NCI-H82 (cell line): ENCODE results near the gene NAT10.
A peak's percentile ranks its signal among the peaks of the same experiment; 100 is the strongest.

ENCODE experiments used
- DNase-seq: peaks from one replicate; lab custom pipeline; 2025; lab: John Stamatoyannopoulos, UW

The NAT10 gene

DNA sequence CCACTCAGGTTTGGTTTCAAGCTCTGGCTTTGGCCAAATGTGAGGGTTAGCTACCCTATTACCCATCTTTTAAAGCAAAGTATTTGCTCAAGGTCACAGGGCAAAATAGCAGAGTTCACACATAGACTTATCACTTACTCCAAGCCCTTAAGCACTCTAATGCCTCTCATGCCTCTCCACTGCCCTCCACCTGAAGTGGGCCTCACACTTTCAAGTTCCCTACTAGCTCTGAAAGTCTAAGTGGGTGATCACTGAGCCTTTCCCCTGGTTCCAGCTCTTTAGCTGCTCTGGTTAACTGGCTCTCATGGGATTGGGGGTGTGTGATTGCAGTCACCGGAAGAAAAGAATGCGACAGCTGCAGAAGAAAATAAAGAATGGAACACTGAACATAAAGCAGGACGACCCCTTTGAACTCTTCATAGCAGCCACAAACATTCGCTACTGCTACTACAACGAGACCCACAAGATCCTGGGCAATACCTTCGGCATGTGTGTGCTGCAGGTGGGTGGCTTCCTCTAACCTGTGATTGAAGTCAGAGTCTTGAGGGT, 6.4 kb downstream of the NAT10 start:
- no peak for DNase-seq

DNA sequence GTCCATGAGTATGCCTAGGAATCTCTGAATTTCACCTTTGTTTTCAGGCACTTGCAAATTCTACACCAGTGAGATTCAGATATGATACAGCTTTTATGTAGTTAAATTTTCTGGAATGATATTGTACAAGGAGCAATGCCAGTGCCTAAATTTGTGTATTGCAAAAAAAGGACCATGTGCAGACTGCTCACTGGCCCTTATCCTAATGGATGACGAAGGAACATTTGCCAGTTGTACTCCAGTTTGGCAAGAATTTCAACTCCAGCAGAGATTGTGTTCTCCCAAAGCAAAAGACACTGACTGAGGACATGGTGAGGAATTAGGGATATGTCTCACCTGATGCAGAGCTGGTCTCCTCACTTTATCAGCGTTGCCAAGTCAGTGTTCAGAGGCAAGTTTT, 8.6 kb downstream of the NAT10 start:
- DNase-seq, result no peak

DNA sequence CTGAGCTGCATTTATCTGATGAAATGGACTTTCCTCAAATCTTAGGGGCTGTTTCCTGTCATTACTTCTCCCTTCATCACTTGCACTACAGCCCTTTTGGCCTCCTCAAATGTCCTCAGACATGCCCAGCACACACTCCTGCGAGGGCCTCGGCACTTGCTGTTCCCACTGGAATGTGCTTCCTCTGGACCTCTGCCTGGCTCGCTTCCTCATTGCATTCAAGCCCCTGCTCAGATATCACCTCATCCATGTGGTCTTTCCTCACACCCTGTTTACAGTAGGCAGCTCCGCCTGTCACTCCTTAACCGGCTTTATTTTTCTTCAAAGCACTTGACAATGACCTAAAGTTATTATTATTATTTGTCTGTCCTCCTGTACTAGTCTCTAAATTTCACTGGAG, 9.0 kb downstream of the NAT10 start:
- DNase-seq, result no peak

DNA sequence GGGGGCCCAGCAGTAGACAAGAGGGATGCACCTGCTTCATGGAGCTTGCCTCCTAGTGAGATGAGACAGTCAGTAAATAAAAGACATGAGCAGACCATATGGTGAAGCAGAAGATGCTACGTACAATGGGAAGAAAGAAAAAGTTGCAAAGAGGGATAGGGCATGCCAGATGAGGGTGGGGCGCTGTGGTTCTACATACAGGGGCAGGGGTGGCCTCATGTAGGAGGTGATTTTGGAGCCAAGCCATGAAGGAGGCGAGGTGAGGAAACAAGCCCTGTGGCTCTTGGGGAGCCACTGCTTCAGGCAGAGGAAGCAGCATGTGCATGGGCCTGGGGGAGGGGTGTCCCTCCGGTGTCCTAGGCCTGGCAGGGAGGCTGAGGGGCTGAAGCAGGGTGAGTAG, 15.2 kb downstream of the NAT10 start:
- DNase-seq, result no peak

DNA sequence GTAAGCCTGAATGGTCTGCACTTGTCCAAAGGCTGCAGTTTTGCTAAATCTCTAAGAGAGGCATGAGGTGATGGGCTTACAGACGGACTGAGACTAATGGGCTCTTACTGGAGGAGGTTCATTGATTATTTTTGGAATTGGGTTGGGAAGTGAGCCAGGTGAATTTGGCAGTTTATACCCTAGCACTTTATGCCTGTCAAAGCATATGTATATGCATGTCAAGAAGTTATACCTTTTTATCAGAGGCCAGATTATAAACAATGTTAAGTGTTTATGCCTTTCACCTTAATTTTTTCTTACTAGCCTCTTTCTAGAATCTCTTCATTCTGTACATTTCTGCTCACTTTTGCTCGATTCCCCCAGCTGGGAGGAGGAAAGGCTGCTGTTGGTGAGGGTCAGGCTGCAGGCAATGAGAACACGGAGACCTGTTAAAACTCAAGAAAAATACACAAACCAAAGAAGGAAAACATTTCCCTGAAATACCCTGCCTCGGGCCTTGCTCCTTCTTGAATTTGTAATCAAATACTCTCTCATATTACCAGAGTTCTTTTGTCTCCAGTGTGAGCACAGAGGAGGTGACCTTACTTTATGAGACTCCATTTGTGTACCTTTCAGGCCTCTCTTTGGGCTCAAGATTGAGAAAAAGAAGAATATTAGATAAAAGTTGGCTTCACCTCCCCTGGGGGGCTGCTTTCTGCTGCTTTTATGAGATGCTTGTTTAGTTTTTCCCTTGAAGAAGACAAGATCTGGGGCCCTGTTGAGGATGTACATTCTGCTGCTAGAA, 19.6 kb downstream of the NAT10 start:
- DNase-seq, result no peak

DNA sequence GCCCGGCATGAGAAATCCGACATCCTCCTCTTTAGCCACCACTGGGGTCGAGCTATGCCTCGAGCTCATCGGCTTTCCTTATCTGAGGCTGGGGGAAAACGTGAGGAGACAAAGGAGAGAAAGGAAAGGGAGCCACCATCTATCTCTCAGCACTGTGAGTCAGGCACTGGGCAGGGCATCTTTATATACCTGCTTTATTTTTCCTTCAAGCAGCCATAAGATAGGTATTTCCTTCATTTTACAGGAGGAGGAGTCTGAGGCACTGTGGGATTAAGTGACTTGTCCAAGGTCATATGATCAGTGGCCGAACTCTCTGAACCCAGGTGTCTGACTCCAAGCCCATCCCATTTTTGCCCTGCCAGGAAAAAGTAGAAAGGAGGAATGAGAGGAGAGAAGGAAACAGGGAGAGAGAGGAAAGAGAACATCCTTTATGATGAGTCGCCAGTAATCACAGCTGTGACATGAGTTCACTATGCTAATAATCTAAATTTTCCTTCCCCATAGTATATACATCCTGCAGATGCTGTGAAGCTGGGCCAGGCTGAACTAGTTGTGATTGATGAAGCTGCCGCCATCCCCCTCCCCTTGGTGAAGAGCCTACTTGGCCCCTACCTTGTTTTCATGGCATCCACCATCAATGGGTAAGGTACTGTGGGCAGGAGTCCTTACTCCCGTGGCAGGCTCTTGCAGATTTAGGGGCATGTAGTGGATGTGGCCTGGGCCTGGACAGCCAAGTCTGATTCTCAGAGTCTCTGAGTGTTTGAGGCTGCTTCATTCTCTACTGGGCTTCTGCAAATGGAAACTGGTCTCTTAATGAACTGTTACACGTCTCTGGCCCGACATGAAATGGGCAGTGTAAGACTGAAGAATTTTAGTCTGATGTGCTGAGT, 21.8 kb downstream of the NAT10 start:
- DNase-seq, result no peak

DNA sequence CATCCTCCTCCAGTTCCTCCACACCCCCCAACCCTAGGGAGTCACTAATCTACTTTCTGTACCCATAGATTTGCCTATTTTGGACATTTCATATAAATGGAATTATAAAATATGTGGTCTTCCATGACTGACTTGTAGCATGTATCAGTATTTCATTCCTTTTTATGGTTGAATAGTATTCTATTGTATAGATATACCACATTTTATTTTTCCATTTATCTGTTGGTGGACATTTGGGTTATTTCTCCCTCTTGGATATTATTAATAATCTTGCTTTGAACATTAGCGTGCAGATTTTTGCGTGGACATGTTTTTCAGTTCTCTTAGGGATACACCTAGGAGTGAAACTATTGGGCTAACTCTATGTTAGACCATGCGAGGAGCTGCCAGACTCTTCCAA, 23.4 kb downstream of the NAT10 start:
- no peak for DNase-seq

DNA sequence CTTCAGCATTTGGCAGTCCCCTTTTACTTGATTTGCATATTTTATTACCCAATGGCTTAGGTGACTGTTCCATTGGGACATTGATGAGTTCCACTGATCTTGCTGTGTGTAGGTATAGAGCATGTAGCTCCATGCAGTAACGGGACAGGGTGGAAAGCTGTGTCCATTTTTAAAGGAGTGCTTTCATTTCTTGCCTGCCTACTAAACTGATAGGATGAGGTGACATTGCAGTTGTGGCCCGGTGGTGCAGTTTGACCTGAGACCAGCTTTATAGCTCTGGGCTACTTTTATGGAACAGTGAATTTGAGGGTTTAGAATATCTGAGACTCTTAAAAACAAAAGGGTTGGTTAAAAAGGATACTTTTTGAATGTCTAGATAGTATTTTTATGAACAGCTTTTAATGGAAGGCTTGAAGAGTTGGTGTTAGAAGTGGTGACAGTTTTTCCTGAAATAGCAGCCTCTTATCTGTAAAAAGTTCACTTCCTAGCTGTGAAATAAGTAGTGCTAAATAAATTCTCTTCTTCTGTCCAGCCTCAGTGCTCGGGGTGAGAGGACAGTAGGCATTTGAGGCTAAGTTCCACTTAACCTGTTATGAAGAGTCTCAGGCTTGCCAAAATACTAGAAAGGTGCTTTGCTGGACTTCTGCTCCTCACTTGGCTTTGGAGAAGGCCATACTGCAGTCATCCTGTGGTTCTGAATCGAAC, 27.0 kb downstream of the NAT10 start:
- no peak for DNase-seq

DNA sequence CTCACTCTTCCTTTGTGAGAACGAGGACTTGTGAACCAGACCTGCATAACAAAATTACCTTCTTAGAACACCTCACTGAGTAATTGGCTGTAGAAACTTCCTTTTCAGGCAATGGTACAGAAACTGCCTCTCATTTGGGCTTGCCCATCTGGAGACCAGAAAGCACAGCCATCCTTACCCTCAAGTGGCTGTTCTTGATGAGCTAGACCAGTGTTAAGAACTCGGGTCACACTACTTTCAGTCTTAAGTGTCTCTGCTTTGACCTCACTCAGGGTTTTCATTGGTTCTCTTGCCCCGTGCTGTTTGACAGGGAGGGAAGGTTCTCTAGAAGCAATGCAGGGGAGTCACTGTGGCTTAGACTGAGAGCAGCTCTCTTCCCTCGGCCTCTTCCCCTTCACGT, 29.3 kb downstream of the NAT10 start:
- DNase-seq, result no peak

DNA sequence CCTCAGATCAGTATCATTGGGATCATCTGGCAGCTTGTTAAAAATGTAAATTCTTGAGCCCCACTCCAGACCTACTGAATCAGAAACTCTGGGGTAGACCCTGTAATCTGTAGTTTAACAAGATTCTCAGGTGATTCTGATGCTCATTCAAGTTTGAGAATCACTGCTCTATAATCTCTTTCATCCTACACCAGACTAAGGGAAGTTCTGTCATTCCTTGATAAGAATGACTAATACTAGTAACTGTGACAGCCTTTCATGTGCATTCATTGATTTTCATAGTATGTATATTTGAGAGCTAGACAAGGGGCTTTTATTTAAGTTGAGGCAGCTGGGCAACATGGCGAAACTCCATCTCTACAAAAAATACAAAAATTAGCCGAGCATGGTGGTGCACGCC, 30.0 kb downstream of the NAT10 start:
- DNase-seq, result no peak

DNA sequence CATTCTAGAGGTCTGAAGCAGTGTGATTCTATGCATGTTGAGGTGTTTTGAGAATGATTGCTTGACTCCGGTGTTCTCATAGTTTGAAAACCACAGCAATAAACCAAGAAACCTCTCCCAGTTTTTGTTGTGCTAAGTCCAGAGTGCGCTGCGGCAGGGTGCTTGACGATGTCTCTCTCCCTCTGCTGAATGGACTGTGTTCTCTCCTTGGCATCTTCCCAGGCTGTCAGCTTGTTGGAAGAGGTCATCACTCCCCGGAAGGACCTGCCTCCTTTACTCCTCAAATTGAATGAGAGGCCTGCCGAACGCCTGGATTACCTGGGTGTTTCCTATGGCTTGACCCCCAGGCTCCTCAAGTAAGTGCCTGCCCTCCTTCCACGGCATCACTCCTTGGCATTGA, 31.0 kb downstream of the NAT10 start:
- DNase-seq, result no peak

DNA sequence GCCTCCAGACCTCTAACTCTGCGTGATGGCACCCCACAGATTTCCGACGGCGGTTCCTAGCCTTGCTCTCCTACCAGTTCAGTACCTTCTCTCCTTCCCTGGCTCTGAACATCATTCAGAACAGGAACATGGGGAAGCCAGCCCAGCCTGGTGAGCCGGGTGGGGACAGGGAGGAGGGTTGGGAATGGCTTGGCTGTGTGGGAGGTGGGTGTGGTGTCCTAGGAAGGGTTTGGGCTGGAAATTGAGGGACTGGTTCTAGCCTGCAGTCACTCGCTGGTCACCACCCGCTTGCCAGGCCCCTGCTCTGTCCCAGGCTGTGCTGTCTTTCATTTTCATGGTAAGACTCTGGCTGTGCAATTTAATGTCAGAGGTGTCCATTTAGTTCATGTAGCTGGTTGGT, 33.9 kb downstream of the NAT10 start:
- no peak for DNase-seq

DNA sequence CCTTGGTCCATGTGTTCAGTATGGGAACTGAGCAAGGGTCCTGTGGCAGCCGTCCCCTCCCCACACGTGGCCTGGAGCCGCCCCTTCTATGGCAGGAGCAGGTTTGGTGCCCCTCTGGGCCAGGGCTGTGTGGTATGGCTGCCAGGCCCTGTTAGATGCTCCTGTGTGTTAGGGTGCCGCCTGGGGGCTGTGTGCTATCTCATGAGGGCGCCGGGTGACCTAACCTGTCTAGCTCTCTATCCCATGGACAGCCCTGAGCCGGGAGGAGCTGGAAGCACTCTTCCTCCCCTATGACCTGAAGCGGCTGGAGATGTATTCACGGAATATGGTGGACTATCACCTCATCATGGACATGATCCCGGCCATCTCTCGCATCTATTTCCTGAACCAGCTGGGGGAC, 34.7 kb downstream of the NAT10 start:
- DNase-seq, result no peak

DNA sequence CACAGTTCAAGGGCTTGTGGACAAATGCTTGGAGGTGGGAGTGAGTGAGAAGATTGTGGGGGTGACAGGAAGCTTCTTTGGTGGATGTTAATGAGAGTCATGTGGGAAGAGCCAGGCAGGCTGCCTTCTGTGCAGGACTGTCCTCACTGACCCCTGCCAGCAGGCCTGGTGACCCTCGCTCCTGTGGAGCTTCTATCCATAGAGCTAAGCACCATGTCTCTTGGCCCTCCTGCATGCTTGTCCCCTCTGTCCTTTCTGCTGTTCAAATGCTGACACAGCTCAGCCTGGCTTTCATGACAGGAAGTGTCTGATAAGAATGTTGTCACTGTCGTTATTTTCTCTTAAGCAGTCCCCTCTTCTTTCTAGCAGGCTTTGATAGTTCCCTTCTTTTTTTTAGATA, 37.6 kb downstream of the NAT10 start:
- DNase-seq, result no peak

DNA sequence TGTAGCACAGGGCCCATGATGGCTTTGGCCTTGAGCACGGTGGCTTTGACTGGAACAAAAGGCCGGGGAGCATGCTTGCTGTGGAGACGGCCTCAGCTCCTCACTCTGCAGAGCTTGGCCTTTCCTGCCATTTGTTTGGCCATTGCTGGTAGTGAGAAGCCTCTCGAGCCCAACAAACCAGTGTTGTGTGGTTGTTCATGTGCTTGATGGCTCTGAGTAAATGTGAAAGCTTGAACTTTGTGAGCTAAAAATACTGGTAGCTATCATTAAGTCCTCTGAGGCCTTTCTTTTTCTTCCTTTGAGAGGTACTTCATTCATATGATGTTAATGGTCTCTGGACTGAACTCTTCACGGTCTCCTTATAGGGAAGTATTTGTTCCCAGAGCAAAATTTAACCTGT, 39.6 kb downstream of the NAT10 start:
- no peak for DNase-seq

DNA sequence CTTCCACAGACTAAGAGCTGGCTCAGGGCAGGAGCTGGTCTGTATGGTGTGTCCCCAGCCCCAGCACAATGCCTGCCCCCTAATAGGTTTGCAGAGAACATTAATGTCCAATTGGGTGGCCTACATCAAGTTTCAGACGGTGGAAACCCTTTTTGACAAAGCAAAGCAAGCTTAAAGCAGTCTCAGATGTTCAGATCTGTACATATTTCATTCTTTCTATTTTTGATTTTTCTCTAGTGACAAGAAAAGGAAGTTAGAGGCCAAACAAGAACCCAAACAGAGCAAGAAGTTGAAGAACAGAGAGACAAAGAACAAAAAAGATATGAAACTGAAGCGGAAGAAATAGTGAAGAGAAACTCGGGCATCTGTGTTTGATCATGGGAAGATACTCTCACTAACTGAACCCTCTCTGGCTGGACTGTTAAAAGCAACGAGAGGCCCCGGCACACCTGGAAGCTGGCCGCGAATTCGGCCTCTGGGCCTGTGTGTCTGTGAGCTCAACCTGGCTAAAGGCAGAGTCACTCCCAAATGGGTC, 40.5 kb downstream of the NAT10 start:
- no peak for DNase-seq

DNA sequence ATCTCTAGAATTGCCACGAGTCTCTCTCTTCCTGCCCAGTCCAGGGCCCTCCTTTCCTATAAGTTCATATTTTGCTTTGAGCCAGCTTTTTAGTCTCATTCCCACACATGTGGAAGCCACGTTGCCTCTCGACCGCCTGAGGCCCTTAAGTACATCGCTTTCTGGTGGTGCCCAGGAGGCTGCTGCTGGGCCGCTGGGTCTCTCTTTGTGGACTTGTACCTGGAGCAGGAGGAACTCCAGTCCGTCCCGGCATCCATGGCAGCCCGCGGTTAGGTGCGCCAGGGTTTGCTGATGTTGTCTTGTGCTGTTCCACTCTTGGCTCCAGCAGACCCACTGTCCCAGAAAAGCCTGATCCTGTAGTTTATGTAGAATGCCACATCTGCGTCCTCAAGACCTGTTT, 41.0 kb downstream of the NAT10 start:
- DNase-seq, result no peak

DNA sequence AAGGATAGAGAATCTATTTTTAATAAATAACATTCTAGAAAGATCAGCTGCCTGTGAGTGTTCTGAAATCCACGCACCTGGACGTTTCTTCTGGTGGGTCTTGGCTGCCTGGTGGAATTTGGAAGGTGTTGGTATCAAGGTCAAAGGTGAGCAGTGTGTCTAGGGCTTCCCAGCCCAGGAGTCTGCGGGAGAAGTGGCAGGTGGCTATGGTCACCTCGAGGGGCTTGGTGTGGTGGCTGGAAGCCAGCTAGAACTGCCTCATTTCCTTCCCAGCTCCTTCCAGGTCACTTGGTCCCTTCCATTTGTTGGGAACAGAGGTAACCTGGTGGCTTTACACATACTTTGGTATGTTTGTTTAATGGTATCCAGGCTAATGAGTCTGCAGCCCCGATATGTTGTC, 41.4 kb downstream of the NAT10 start:
- DNase-seq, result no peak

DNA sequence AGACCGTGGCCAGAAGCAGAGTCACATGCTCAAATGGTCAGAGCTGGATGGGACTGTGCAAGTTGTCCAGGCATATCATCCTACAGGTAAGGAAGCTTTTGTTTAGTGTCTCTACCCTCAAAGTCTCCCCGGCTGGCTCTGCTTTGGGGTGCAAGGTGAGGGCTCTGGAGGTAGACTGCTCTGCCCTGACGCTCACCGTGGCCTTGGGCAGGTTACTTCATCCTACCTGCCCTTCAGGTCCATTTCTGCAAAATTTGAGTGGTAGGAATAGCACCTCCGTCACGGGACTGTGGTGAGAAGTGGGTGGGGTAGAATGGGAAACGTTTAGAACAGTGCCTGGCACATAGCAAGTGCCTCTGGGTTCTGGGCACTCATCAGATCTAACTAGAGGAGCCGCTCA, 42.2 kb downstream of the NAT10 start:
- DNase-seq, result no peak

DNA sequence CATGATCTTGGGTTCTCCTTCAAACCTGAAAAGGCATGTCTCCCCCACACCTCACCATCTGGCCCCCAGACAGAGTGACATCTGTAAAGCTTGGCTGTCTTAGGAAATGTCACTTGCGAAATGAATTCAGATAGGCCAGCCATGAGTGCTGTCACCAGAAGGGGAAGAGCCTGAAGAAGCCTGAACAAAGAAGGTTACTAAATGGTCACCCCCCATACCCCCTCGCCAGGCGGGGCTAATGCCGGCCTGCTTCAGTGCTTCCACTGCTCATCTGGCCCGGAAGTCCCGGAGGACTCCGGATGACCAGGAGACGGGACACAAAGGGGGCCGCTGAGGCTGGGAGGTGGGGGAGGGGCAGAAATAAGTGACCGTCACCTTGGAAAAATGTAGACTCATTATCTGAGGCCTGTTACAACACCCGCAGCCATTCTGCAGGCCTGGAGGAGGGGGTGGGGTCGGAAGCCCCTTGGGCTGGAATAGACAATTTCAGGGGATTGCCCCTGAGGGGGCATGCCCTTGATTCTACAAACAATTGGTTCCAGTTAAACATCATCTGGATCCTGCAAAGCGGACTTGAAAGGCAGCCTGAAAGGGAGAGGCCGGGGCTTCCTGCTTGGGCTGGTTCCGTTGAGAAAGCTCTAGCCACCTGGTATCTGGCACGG, 43.2 kb downstream of the NAT10 start:
- DNase-seq, result no peak

DNA sequence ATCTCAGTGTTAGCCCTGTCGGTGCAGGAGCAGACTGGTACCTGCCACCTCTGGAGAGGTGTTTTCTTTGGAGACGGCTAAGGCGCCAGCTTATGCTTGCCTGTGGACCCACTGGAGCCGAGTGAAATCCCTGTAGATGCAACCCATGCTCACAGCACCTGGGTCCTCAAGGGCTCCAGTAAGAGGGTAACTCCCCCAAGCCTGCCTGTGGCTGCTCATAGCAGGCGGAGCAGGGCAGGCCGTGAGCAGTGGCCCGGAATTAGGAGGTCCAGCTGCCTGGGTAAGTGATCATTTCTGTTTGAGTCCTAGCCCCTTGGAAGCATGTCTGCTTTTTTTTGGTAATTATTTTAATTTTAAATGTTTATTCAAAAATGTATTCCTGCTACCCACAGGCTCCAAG, 43.8 kb downstream of the NAT10 start:
- DNase-seq, result no peak

DNA sequence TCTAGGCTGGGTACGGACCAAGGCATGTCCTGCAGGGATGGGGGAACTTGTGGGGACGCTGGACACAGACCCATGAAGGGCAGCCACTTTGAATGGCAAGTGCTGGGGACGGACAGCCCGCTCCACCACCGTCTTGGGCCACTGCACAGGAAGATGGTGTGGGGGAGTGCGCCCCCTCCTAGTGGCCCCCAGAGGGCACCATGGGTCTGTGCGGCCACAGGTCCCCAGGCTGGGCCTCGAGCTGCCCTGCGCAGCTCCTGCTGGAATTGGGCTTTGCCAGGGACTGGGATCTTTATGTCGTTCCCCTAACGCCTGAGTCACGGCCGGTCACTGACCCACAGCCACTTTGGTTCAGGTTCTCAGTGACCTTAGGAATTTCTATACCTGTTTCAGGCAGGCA, 44.4 kb downstream of the NAT10 start:
- peak; percentile 23 for DNase-seq
